ENCODE data around the gene ARF5.

DNA sequence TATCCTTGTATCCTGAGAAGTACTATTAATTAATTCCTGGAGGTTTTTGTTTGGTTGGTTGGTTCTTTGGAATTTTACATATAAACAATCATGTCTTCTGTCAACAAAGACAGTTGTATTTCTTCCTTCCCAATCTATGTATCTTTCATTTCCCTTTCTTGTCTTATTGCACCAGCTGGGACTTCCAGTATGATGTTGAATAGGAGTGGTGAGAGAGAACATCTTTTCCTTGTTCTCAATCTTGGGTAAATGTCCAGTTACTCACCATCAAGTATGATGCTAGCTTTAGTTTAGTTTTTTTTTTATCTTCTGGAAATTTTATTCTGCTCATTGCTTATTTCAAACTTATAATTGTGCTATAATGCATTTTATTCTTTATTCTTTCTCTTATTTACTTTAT is 37.1 kb downstream of the ARF5 start:
- TF ChIP-seq, protein P1, sequence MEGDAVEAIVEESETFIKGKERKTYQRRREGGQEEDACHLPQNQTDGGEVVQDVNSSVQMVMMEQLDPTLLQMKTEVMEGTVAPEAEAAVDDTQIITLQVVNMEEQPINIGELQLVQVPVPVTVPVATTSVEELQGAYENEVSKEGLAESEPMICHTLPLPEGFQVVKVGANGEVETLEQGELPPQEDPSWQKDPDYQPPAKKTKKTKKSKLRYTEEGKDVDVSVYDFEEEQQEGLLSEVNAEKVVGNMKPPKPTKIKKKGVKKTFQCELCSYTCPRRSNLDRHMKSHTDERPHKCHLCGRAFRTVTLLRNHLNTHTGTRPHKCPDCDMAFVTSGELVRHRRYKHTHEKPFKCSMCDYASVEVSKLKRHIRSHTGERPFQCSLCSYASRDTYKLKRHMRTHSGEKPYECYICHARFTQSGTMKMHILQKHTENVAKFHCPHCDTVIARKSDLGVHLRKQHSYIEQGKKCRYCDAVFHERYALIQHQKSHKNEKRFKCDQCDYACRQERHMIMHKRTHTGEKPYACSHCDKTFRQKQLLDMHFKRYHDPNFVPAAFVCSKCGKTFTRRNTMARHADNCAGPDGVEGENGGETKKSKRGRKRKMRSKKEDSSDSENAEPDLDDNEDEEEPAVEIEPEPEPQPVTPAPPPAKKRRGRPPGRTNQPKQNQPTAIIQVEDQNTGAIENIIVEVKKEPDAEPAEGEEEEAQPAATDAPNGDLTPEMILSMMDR (conservative IDR thresholded peaks at IDR 0.05 in 1 of 2, IDR thresholded peaks at IDR 0.05 in 1 of 2; ENCODE audit: extremely low read depth in 1 of 2, insufficient read depth in 1 of 2, low read depth in 1 of 2, low read length in 2 of 2) = no peak
- no peak for TF ChIP-seq EZH2 (IDR thresholded peaks at IDR 0.05; ENCODE audit: borderline replicate concordance, low read length)
